Endodermal cell (in vitro differentiated cells): ENCODE data around the gene BRSK1. TPM values are rescaled to one million over a fixed set of nuclear protein-coding genes. Genes with fewer than 3 reads are reported as not detected.
A peak's percentile ranks its signal among the peaks of the same experiment; 100 is the strongest.

Experiments
- DNase-seq: peaks from one replicate; pipeline ENCODE4 v3.0.0-alpha.2; 2017
- H3K27ac ChIP-seq: 2 replicates; pipeline ENCODE4 v1.5.1; 2013; ENCODE audit warnings: mild to moderate bottlenecking, low read depth, low read length, moderate library complexity
- H3K27me3 ChIP-seq: 2 replicates; pipeline ENCODE4 v1.6.1; 2013; ENCODE audit warnings: mild to moderate bottlenecking, low read length, moderate library complexity; ENCODE audit not compliant: insufficient read depth, control insufficient read depth, poor library complexity, severe bottlenecking
- H3K36me3 ChIP-seq: 2 replicates; pipeline ENCODE4 v1.7.0; 2013; ENCODE audit warnings: mild to moderate bottlenecking, low read length, moderate library complexity; ENCODE audit not compliant: control insufficient read depth, insufficient read depth
- H3K4me1 ChIP-seq: one replicate; pipeline ENCODE4 v1.7.0; 2013; ENCODE audit warnings: low read length; ENCODE audit not compliant: control insufficient read depth, insufficient read depth
- H3K4me3 ChIP-seq: 2 replicates; pipeline ENCODE4 v1.5.1; 2013; ENCODE audit warnings: mild to moderate bottlenecking, low read length, moderate library complexity
- H3K9ac ChIP-seq: 2 replicates; pipeline ENCODE4 v1.6.1; 2013; ENCODE audit warnings: mild to moderate bottlenecking, low read length, moderate library complexity; ENCODE audit not compliant: poor library complexity, severe bottlenecking; ENCODE audit errors: extremely low read depth
- H3K9me3 ChIP-seq: 2 replicates; pipeline ENCODE4 v1.6.1; 2013; ENCODE audit warnings: mild to moderate bottlenecking, low read length, moderate library complexity; ENCODE audit not compliant: control insufficient read depth
- H3K27ac Mint-ChIP-seq: 2 replicates; pipeline ENCODE4 v1.8.0; 2020; ENCODE audit warnings: mixed read lengths
- H3K27me3 Mint-ChIP-seq: 2 replicates; pipeline ENCODE4 v1.8.0; 2021; ENCODE audit warnings: mild to moderate bottlenecking, mixed read lengths; ENCODE audit not compliant: insufficient read depth
- H3K36me3 Mint-ChIP-seq: 2 replicates; pipeline ENCODE4 v1.8.0; 2020; ENCODE audit warnings: low read depth, mixed read lengths
- H3K4me1 Mint-ChIP-seq: 2 replicates; pipeline ENCODE4 v1.8.0; 2020; ENCODE audit warnings: mixed read lengths
- H3K4me3 Mint-ChIP-seq: 2 replicates; pipeline ENCODE4 v1.8.0; 2020; ENCODE audit warnings: mild to moderate bottlenecking, moderate library complexity, mixed read lengths
- H3K9me3 Mint-ChIP-seq: 2 replicates; pipeline ENCODE4 v1.8.0; 2020; ENCODE audit warnings: mild to moderate bottlenecking, mixed read lengths
- CTCF ChIP-seq: fragments of 200-600 bp; sonication (generic); conservative IDR thresholded peaks from 2 replicates; pipeline ENCODE4 v1.5.0; 2021; ENCODE audit warnings: antibody characterized with exemption, mild to moderate bottlenecking
- WGBS, 2 experiments: methylation state at CpG; one replicate each; pipeline versions ENCODE4 v1.1.5 to v1.1.7; 2013; ENCODE audit warnings: missing lambda C conversion rate in 2 of 2, mixed read lengths in 1 of 2; ENCODE audit not compliant: insufficient coverage in 1 of 2, insufficient read length in 1 of 2; 5-methylcytosine and 5-hydroxymethylcytosine counted together
- total RNA-seq, 2 donors: library from RNA; stranded (reverse); fragmentation: NEBNext Ultra II Directional in 1 of 2; extraction: Animal tissue kit (Norgen Biotek cat#: 25700) in 1 of 2; gene quantifications; 2 replicates in 1 of 2; 3 replicates in 1 of 2; pipeline ENCODE4 v1.2.1, GENCODE V29; 2021

The BRSK1 gene
- total RNA-seq, 2 donors from 2014 or later: 75.9 to 91.4 TPM

- no peak for TF ChIP-seq CTCF
- H3K9me3 ChIP-seq: no peaks in the 10 kb centered on the region
- peak overlapping the region; percentile 87 for H3K4me3 ChIP-seq
- Mint-ChIP-seq H3K27me3 (no peaks in the 10 kb centered on the region), H3K4me3 (peak overlapping the region; percentile 97), H3K36me3 (peaks cover 24% of the 10 kb centered on the region), H3K4me1 (peaks cover 3% of the 10 kb centered on the region), H3K27ac (no peak overlapping the region), H3K9me3 (no peaks in the 10 kb centered on the region)
- H3K27me3 ChIP-seq: no peaks in the 10 kb centered on the region
- H3K4me1 ChIP-seq: peaks cover 2% of the 10 kb centered on the region
- H3K9ac ChIP-seq: no peak overlapping the region
- no peak overlapping the region for H3K27ac ChIP-seq
- H3K36me3 ChIP-seq: peaks cover 18% of the 10 kb centered on the region
- DNase-seq: no peak
- WGBS, 2 experiments: 88 to 93% methylated on average over 10 to 11 of the region's 13 CpGs
Observed at GRCh38 chr19:55278391-55279135, 5.2 kb upstream of the BRSK1 start.

GRCh38 chr19:55279340-55279739, 4.5 kb upstream of the BRSK1 start:
- H3K27me3 ChIP-seq: no peaks in the 10 kb centered on the region
- peak overlapping the region; percentile 97 for H3K27ac ChIP-seq
- Mint-ChIP-seq H3K36me3 (peaks cover 18% of the 10 kb centered on the region), H3K4me1 (peaks cover 3% of the 10 kb centered on the region), H3K27ac (peak overlapping the region; percentile 97), H3K27me3 (no peaks in the 10 kb centered on the region), H3K4me3 (peak overlapping the region; percentile 97), H3K9me3 (no peaks in the 10 kb centered on the region)
- DNase-seq: no peak
- H3K9me3 ChIP-seq: no peaks in the 10 kb centered on the region
- peaks cover 18% of the 10 kb centered on the region for H3K36me3 ChIP-seq
- TF ChIP-seq CTCF: no peak
- peaks cover 2% of the 10 kb centered on the region for H3K4me1 ChIP-seq
- 1% methylated on average over 22 of the region's 23 CpGs; no CpG with 5 or more reads in 1 of the 2 experiments for WGBS, 2 experiments
- H3K9ac ChIP-seq: peak overlapping the region; percentile 72
- peak overlapping the region; percentile 87 for H3K4me3 ChIP-seq

- Histone ChIP-seq H3K4me3 (peak within 1 kb of the TSS; percentile 87), H3K27ac (peak within 1 kb of the TSS; percentile 97), H3K9ac (peak within 1 kb of the TSS; percentile 72), H3K9me3 (no peaks in the 10 kb centered on the region), H3K36me3 (peaks cover 13% of the 10 kb centered on the region), H3K4me1 (peaks cover 2% of the 10 kb centered on the region), H3K27me3 (no peaks in the 10 kb centered on the region)
- no peak for TF ChIP-seq CTCF
- peaks cover 3% of the 10 kb centered on the region for H3K4me1 Mint-ChIP-seq
- 3 to 8% methylated on average over 28 to 52 of the region's 52 CpGs for WGBS, 2 experiments
- H3K9me3 Mint-ChIP-seq: no peaks in the 10 kb centered on the region
- peak within 1 kb of the TSS; percentile 97 for H3K4me3 Mint-ChIP-seq
- H3K27ac Mint-ChIP-seq: peak within 1 kb of the TSS; percentile 97
- peak; percentile 100 for DNase-seq
- no peaks in the 10 kb centered on the region for H3K27me3 Mint-ChIP-seq
- peaks cover 14% of the 10 kb centered on the region for H3K36me3 Mint-ChIP-seq
Observed at GRCh38 chr19:55279770-55280643, 3.8 kb upstream of the BRSK1 start, which contains the start of gene HSPBP1. Gene HSPBP1, minus strand, starts transcription at chr19:55280110. Its CDS starts 502 bp downstream, at chr19:55279608.
